HG03521 (cell line): ENCODE results near the gene MEX3B.
"Not testable (repeated sequence)": the region's sequence is repeated elsewhere in the genome, so short reads cannot be mapped to it uniquely, and the experiment has no call there.

Experiments used
- ATAC-seq: cut with Tn5 transposase; IDR thresholded peaks from one replicate; pipeline ENCODE4 v1.9.1; 2021; ENCODE audit warnings: mild to moderate bottlenecking, moderate library complexity; ENCODE audit not compliant: unreplicated experiment

Gene MEX3B

DNA sequence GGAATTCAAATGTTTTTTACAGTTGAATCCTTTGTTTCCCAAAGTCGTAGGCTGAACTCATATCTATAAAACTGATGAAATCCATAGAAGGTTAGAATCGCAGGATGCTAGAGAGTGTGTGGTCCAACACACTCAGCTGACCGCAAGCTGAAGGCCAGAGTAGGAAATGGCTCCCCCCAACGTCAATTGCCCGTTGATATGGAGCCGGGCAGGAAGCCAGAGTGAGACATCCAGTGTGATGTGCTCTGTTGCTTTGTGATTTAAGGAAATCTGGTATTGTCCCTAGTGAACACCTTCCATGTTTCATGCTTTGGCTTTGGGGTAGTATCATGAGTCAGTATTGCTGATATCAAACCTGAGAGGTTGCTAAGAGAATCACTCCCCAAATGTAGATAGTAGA, 5.8 kb upstream of the MEX3B start:
- ATAC-seq, result no peak

DNA sequence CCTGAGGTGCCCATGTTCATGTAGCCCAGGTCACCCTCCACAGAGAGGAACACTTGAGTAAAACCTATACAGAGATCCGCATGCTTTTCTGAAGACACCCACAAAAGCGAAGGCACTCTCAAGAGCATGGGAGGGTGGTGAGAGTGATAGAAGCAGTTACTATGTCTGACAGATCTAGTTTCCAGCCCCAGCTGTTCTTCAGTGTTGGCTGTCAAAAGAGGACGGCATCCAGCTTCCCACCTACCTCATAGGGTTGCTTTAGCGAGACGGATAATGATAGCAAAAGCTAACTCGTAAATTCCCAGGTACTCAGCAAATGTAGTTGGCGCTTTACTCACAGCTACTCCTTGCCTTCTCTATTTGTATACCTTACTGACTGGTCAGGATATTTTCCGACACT, 3.0 kb upstream of the MEX3B start:
- ATAC-seq, result no peak

DNA sequence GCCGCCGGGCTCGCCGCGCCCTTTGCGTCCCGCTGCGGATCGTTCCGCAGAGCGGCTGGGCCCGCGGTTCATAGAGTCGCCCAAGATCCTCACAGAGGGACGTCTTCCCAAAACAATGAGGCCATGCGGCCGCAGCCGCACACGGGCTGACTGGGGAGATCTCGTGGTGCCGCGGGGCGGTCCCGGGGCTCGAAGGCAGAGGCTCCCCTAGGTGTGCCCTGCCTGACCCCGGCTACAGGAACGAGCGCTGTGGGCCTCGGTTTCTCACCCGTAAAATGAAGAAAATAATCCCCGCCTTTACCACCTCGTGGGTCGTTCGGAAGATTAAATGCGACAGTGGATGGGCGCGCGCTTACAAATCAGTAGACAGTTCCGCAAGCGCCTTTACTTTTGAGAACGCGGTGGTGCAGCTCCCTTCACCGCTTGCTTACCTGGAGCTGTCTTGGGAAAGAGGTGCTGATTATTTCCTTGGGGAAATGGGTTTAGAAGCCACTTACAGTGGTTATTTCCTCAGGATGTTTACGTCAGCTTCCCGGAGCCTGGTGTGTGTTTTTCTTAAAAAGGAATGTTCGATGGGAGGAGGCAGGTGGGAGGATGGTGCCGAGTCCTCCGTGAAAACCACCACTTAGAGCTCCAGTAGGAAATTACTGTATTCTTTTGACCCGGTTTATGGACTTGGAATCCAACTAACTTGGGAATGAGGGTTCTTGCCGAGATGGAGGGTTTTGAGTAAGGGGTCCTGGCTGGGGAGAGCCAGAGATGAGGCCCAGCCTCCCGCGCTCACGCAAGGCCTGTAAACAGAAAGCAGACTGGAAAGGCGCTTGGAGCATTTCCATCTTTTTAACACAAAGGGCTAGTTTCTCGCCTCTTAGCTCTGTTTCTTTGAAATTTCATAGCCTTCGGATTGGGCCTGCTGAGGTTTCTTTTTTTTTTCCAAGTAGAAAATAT, 1.9 kb upstream of the MEX3B start:
- no peak for ATAC-seq

DNA sequence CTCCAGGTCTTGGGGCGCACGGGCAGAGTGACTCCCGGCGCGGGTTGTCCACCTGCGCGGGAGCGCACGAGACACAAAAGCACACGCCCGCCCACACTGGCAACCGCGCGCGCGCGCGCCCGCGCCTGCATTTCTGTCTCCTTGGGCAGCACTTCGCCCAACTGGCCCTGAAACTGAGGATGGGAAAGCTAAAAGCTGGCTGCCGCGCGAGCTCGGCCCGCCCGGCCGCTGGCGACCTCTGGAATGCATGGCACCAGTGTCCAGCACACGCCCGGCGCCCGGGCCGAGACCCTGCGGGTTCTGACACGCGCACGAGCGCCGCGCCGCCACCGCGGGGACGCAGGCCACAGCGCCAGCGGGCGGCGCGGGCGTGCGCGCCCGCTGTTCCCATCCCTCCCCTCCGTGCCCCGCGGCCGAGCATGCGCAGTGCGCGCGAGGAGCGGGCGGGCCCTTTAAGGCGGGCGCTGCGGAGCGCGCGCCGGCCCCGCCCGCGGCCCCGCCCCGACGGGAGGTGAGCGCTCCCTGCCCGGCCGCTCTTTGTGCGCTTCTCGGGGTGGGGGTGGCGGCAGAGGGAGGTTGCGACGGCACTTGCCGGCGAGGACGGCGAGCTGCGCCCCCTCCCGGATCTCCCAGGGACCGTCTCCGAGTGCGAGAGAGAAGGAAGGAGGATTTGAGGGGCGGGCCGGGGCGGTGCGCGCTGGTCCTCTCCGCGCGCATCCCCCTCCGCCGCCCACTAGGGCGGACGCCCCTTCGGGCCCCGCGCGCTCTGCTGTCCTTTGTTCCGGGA, 1.0 kb upstream of the MEX3B start:
- peak; percentile 66 for ATAC-seq

DNA sequence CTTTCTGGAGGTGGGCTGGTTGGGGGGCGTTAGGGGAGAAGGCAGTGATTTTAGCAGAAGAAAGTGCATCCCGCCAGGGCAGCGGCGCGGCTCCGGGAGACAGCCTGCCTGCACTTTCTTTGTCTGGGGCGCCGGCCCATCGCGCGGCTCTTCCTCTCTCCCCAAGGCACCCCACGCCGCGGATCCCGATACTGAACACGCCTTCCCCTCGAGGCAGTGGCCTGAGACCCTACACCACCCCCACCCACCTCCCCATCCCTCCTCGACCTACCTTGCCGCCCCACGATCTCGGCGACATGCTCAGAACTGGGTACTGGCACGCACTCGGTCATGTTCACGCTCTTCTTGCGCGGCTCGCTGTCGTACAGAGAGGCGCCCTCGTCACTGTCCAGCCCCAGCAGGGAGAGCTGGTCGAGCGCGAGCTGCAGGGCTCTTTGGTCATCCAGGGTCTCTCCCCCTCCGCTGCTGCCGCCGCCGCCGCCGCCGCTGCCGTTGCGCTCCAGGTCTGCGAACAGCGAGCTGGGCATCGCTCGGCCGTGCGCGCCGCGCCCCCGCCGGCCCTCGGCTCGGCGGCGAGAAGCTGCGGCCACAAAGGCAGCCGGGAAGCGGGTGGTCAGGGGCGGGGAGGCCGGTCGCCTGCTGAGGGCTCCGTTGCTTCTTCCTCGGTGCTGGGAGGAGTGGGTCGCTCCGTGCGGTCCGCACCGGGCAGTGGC, 483 bp downstream of the MEX3B start:
- no peak for ATAC-seq

DNA sequence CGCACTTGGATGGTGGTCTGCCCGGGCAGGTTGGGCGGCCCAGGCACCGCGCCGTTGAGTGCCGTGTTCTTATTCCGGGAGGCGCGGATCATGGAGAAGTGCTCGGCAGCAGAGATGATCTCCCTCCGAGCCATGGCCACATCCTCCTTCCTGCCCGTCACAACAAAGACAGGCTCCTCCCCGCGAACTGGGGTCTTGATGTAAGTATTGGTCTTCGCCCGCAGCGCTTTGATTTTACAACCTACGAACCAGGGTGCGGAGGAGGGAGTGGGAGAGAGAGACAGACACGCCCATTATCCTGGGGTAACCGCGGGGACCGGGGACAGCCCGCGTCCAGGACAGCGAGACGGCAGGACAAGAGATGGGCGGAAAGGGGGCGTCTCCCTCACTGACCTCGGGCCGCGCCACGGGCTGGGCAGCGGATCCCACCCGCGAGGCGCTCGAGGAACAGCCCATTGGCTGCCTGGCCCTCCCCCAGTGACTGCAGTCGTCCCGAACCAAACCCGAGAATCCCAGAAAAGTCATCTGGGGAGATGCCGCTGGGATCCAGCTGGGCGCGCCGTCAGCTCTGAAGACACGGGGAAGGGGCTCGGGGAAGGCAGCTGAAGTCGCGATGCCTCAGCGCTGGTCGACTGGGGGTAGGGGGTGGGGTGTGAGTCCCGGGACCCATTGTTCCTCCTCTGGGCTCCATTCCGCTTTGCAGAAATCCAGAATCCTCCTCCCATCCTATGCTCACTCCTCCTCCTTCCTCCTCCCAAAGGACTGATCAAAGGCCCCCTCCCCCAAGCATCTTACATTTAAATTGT, 1.2 kb downstream of the MEX3B start:
- ATAC-seq, result no peak

DNA sequence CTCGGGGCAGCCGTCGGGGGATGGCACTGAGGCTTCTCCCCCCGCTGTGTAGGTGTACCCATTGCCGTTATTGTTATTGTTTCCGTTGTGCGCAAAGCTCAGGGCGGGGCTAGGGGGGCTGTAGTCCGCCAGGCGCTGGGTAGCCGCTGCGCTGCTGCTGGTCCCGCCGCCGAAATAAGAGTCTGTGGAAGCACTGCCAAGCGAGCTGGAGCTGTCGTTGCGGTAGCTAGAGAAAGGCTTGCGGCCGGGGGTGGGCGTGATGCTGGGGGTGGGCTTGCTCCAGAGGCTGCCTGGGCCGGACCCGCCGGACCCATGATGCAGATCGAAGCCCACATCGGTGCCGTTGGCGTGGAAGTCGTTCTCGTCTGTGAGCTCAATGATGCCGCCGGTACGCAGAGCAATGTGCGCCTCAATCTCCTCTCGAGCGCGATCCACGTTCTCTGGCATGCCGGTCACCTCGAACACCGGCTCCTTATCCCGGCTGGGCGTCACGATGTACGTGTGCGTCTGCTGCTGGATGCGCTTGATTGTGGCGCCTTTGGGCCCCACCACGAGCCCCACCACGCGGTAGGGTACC, 1.9 kb downstream of the MEX3B start:
- no peak for ATAC-seq

DNA sequence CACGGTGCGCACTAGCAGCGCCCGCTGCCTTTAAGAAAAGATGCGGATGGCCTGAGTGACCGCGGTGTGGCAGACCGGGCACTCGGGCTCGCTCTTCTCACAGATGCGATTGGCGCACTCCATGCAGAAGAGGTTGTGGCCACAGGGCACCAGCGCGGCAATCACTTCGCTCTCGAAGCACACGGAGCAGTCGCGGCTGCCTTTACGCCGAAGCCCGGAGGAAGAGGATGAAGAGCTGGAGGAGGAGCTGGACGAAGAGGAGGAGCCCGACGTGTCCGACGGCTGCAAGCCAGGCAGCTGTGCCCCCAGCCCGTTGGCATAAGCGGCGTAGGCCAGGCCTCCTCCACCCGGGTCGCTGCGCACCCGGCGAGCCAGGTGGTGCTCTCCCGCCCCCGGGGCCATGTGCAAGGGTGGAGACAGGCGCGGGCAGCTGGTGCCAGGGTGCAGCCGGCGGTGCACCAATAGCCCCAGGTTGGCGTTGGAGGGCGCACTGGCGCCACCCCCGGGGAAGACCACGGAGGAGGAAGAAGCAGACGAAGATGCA, 2.6 kb downstream of the MEX3B start:
- no peak for ATAC-seq

DNA sequence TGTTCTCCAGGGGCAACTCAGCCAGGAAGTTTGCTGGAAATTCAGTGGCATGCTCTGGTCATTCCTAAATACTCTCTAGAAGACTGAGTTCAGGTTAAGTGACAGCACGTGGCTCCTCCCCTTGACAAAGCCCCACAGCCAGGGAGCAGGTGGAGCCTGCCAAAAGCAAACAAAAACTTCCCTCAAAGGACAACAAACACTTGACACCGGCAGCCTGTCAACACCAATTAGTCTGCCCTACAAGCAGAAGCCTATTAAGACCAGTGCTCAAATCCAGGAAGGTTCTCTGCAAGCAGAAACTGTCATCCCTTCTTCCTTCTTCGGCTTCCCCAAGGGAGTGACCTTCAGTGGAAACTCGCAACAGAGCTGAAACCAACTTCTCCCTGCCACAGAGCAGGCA, 5.0 kb downstream of the MEX3B start:
- no peak for ATAC-seq

DNA sequence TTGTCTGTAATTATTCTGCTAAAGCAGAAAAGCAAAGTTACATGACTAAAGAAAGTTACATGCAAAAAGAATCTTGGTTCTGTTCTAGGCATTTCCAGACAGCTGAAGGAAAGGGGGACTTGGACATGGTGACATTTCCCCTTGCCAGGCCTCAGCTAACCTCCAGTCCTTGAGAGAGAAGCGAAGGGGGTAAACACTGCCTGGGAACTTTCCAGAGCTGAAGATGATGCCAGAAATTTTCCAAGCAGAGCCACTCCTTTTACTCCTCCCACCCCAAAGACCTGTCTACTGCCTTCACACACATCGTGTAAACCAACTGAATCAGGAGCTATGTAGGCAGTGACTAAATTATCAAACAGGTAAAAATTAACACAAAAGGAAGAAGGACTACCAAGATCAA, 5.4 kb downstream of the MEX3B start:
- ATAC-seq, result no peak

DNA sequence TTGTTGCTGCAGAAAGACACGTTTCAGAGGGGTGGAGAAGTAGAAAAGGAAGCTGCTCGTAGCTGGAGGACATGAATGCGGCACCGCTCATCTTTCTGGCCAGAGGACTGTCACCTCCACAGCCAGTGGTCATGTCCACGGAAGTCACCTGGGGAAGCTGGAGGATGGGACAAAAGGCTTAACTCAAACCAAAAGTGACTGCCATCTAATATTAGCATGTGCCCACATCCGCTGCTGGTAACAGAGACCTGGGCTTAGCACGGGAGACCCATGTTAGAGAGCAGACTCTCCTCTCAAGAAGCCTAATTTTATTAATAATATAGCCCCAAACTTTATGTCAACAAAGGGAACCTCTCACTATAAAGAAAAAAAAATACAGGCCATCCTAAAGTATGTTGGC, 5.9 kb downstream of the MEX3B start:
- no peak for ATAC-seq

DNA sequence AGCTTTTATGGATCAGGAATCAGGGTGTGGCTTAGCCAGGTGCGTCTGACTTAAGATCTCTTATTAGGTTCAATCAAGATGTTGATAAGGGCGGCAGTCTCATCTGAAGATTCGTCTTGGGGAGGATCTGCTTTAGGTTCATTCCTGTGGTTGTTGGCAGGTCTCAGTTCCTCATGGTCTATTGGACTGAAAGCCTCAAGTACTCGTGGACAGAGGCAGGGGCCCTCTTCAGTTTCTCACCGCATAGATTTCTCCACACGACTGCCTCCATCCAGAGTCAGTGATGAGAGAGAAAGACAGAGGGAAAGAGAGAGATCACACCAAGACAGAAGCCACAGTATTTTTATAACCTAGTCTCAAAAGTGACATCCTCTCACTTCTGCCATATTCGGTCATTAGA, 9.4 kb downstream of the MEX3B start:
- no peak for ATAC-seq

DNA sequence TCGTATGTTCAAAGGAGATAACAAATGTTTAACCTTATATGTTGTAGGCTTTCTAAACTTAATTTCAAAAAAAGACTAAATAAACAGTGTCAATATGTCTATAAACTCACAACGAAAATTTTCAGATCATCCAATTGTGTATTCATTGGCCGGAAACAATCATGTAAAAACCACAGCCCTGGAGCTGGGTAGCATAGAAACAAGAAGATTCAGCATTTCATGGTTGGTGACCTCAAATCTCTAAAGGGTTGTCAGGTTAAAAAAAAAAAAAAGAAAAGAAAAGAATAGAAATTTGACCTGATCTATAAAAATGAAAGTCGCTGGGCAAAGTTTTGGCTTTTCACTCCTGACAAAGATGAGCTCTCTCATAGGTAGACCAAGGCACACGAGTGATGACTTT, 13.9 kb downstream of the MEX3B start:
- no peak for ATAC-seq

DNA sequence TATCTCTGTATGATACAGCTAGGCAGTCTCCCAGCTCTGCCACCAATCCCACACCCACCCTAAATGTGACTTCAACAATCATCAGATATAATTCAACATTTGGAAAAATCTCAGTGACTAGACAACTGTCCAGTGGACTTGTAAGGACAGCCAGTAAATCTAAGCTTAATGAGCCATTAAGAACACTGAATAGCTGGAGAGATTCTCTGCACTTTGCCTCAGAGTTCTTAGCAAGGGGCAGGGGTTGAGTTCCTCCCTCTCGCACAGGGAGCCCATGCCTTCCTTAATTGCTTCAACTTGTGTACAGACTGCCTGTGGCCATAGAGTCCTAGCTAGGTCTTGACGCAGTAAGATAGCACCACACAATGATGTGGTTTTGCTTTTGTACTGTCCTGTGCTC, 15.6 kb downstream of the MEX3B start:
- no peak for ATAC-seq

DNA sequence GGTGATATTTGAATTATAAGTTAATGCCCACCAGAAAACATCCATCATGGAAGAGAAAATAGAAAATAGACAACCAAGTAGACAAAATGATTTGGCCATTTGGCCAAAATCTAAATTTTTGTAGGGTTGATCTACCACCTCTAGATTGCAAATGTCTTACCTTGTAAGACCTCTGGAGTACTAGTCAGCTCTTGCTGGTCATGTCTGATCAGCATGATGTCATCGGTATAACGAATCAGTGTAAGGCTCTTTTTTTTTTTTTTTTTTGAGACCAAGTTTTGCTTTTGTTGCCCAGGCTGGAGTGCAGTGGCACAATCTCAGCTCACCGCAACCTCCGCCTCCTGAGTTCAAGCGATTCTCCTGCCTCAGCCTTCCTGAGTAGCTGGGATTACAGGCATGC, 17.7 kb downstream of the MEX3B start:
- not testable (repeated sequence) for ATAC-seq

DNA sequence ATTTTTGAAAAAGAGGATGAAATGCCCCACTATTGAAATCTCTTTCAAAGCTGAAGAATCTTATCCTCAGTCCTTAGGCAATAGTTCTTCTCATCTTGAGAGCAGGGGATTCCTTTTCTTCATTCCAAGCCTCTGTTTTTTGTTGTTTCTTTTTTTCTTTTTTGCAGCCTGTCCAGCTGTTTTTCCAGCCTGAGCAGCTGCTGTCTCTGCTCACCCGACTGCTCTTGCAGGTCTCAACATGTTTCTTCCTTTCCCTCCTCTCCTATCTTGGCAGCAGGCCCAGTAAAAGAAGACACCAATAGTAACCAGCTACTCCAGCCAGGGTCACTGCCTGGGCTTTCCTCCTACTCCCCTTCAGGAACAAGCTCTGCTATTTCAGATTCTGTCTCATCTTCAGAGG, 23.8 kb downstream of the MEX3B start:
- no peak for ATAC-seq

DNA sequence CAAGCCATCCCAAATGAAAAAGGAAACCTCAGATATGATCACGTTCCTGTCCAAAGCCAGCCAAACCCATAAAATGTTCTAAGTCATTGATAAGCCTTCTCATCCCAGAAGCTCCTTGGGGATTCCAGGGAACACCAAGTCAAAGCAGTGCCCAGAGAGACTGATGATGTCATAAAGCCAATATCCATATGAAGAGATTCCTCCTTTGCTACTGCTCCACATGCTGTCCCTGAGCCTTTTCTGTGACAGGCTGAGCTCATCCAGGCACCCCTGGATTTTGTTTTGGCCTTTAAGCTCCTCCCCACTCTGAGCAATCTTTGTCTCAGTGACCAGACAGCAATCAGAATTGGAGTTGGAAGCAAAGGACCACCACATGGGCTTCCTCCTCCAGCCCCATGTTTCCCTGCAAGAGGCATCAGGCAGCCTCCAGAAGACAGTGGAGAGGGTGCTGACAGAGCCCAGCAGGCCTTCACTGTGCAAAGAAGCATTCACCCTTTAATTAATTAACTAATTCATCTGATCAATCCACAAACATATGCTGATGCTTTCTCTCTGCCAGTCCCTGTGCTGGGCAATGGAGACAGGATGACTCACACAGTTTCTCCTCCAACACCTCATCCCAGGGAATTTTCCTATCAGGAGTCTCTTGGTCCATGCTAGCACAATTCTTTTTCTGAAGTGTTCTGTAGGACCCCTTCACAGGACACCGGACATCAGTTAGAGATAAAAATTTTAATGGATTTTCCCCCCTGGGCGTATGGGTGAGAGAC, 25.0 kb downstream of the MEX3B start:
- ATAC-seq, result no peak

DNA sequence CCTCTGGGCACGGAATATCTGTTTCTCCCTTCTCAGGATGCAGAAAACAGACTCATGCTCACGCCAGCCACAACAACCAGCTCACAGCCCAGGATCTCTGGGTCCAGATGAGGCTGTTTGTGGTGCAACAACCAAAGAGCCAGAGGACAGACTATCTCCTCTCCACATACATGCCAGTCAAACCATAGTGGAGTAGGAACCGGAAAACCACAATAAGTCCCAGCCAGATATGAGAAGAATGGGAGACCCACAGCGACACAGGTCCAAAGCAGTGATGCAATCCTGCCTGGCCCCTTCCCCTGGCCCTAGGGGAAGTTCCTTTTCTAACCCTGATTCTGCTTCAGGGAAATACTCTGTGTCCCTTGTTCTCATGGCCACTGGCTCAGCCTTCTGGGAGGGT, 27.6 kb downstream of the MEX3B start:
- ATAC-seq, result no peak

DNA sequence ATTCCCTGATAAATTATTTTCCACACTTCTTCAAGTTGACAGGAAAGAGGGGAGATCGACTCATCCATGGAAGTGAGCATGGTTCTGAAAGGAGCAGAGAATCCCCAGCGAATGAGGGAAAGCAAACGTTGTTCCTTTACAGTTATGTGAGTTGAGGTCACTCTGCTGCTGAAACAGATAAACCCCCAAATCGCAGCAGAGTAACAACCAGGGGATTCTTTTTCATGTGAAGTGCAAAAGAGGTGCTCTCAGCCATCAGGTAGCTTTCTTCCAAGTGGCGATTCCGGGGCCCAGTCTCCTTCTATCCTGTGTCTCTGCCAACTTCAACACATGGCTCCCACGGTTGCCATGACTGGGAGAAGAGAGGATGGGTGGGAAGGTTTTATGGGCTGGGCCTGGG, 28.2 kb downstream of the MEX3B start:
- no peak for ATAC-seq
